ENCODE data around the gene MS4A7. TPM values are rescaled to one million over a fixed set of nuclear protein-coding genes. Genes with fewer than 3 reads are reported as not detected.

Gene MS4A7
- total RNA-seq, 4 donors from 2014 or later, result 15.0 to 34.2 (median 23.5) TPM

- Histone ChIP-seq H3K9me3 (no peaks in the 10 kb centered on the region), H3K36me3 (no peaks in the 10 kb centered on the region), H3K27ac (no peak overlapping the region), H3K27me3 (no peaks in the 10 kb centered on the region), H3K4me1 (no peaks in the 10 kb centered on the region), H3K4me3 (no peak overlapping the region)
- no peak for ATAC-seq
- no peak for TF ChIP-seq POLR2A (IDR thresholded peaks at IDR 0.05)
- no peak for TF ChIP-seq EP300 (IDR thresholded peaks at IDR 0.05)
- TF ChIP-seq POLR2AphosphoS5 (IDR thresholded peaks at IDR 0.05), result no peak
- no peak for TF ChIP-seq CTCF (IDR thresholded peaks at IDR 0.05)
- WGBS, 2 donors (ENCODE audit: low coverage in 1 of 2), result 70 to 78% methylated on average over 2 of the region's 2 CpGs
Measured at GRCh38 chr11:60431251-60431650, 52.9 kb downstream of the MS4A7 start.

- H3K27ac ChIP-seq, result no peak overlapping the region
- H3K9me3 ChIP-seq, result no peaks in the 10 kb centered on the region
- no peak for ATAC-seq
- 63 to 64% methylated on average over 4 of the region's 4 CpGs for WGBS, 2 donors (ENCODE audit: low coverage in 1 of 2)
- no peak overlapping the region for H3K4me3 ChIP-seq
- no peaks in the 10 kb centered on the region for H3K4me1 ChIP-seq
- no peaks in the 10 kb centered on the region for H3K36me3 ChIP-seq
- H3K27me3 ChIP-seq, result no peaks in the 10 kb centered on the region
- TF ChIP-seq POLR2AphosphoS5 (IDR thresholded peaks at IDR 0.05), result no peak
- no peak for TF ChIP-seq EP300 (IDR thresholded peaks at IDR 0.05)
- no peak for TF ChIP-seq POLR2A (IDR thresholded peaks at IDR 0.05)
- TF ChIP-seq CTCF (IDR thresholded peaks at IDR 0.05), result no peak
Measured at GRCh38 chr11:60433401-60433800, 55.1 kb downstream of the MS4A7 start.

Other genes with a start within 250 kb of the MS4A7 start
- 100 to 1,000 TPM in 2 of 4 donors, 10 to 100 TPM in 2; 27.5 to 137 (median 74.3) TPM for gene MS4A6A, start 195.4 kb upstream of the MS4A7 start, total RNA-seq
- 1 to 10 TPM in 3 of 4 donors, not detected in 1; 3.0 to 8.2 (median 3.9) TPM for gene MS4A4E, start 135.4 kb upstream of the MS4A7 start, total RNA-seq
- 10 to 100 TPM; 10.5 to 65.7 (median 25.8) TPM for gene MS4A4A, start 97.9 kb upstream of the MS4A7 start, total RNA-seq
- gene MS4A6E, start 51.3 kb upstream of the MS4A7 start, total RNA-seq, result not detected
- 1 to 10 TPM; 1.3 to 2.4 (median 1.6) TPM for gene MS4A14, start 17.9 kb downstream of the MS4A7 start, total RNA-seq
- not detected for gene MS4A5, start 51.0 kb downstream of the MS4A7 start, total RNA-seq
- gene MS4A1, start 77.3 kb downstream of the MS4A7 start, total RNA-seq, result under 1 TPM in 2 of 4 donors, not detected in 2; 0.12 to 0.40 TPM
- not detected for gene MS4A12, start 114.2 kb downstream of the MS4A7 start, total RNA-seq
- gene MS4A13, start 136.9 kb downstream of the MS4A7 start, total RNA-seq, result not detected

All from gastroesophageal sphincter (tissue), 4 donors.